ENCODE results near the gene HECW1. TPM values are rescaled to one million over a fixed set of nuclear protein-coding genes. Genes with fewer than 3 reads are reported as not detected.

The HECW1 gene
- total and polyA plus RNA-seq, 2 donors (not counting 1 experiment from before 2014, with no cell fraction given): not detected

DNA sequence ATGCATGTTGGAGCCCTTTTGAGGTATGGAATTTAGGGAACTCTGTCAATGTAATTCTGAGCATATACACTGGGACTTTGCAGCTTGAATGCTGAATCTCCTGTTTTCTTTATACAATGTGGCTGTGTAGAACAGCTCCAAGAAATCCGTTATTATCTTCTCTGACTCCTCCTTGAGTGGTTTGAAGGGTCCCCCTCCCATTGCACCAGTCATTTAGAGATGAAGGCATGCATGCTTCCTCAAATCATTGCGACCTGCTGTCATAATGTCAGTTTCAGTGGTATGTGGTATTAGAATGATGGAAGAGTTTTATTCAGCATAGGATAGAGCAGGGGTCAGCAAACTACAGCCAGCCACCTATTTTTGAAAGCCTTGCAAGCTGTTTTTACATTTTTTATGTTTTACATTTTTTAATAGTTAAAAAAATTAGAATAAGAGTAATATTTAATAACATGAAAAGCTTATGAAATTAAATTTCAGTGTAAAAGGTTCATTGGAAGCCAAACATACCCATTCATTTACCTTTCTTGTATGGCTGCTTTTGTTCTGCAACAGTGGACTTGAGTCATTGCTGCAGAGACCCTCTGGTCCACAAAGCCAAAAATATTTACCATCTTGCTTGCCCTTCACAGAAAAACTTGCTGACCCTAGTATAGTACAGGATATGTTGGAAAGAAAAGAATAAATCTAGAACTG lies 478.6 kb downstream of the HECW1 start:
- CTCF ChIA-PET: interaction anchor here (1.0 to 13.1 kb wide), 3 partner anchors 8 to 138 kb away, joined by 3 to 721 read pairs (median 21); partner anchors contain the start of genes COA1 and STK17A
- Mint-ChIP-seq H3K27ac (peak overlapping the region; percentile 75), H3K27me3 (no peaks in the 10 kb centered on the region)

More for the DNA sequence above, 478.6 kb downstream of the HECW1 start:
- POLR2A ChIA-PET: interaction anchor here (0.7 kb wide), 1 partner anchor 60 kb away, joined by 4 read pairs; no protein-coding TSS in a partner anchor
- H3K9me3 Mint-ChIP-seq (ENCODE audit: insufficient read depth): no peaks in the 10 kb centered on the region
- peak overlapping the region; percentile 72 for H3K4me3 Mint-ChIP-seq
- peak; percentile 21 for ATAC-seq (ENCODE audit: low read depth)
- Histone ChIP-seq H3K27me3 (replicated peaks in 1 of 4; ENCODE audit: control extremely low read depth in 1 of 4, control insufficient read depth in 3 of 4, insufficient read depth in 4 of 4, low read length in 3 of 4) (no peaks in the 10 kb centered on the region), H3K79me2 (ENCODE audit: control insufficient read depth, insufficient read depth, low read length) (peaks cover 100% of the 10 kb centered on the region), H3K4me1 (ENCODE audit: control insufficient read depth in 2 of 2, insufficient read depth in 2 of 2, low read length in 2 of 2) (peaks cover 73 to 91% of the 10 kb centered on the region in 2 donors), H2AFZ (ENCODE audit: insufficient read depth, low read depth, low read length, poor library complexity, severe bottlenecking) (no peak overlapping the region), H3K36me3 (replicated peaks in 1 of 2; ENCODE audit: control extremely low read depth in 1 of 2, control insufficient read depth in 1 of 2, extremely low read depth in 1 of 2, insufficient read depth in 2 of 2, low read length in 1 of 2) (peaks cover 1 to 13% of the 10 kb centered on the region in 2 experiments), H3K9me3 (ENCODE audit: control extremely low read depth in 1 of 3, control insufficient read depth in 2 of 3, insufficient read depth in 1 of 3, low read length in 2 of 3) (no peaks in the 10 kb centered on the region), H3K4me3 (ENCODE audit: control extremely low read depth in 1 of 5, extremely low read depth in 1 of 5, insufficient read depth in 1 of 5, low read depth in 2 of 5, low read length in 4 of 5) (peak overlapping the region in 1 of 5 experiments; percentile 19), H3K27ac (ENCODE audit: low read length in 2 of 2) (peak overlapping the region; percentile 19 to 65), H4K20me1 (ENCODE audit: control insufficient read depth, insufficient read depth, low read length, poor library complexity, severe bottlenecking) (peaks cover 64% of the 10 kb centered on the region), H3K4me2 (replicated peaks; ENCODE audit: low read depth, low read length, poor library complexity, severe bottlenecking) (peak overlapping the region; percentile 36), H3K9ac (ENCODE audit: low read length) (peak overlapping the region; percentile 4)
- 0% methylated on average over 1 of the region's 2 CpGs for WGBS (ENCODE audit: insufficient coverage)
- intact Hi-C loops (cut with micrococcal nuclease): no loop called here
- H3K4me1 Mint-ChIP-seq: peaks cover 78% of the 10 kb centered on the region
- TF ChIP-seq, protein P1, sequence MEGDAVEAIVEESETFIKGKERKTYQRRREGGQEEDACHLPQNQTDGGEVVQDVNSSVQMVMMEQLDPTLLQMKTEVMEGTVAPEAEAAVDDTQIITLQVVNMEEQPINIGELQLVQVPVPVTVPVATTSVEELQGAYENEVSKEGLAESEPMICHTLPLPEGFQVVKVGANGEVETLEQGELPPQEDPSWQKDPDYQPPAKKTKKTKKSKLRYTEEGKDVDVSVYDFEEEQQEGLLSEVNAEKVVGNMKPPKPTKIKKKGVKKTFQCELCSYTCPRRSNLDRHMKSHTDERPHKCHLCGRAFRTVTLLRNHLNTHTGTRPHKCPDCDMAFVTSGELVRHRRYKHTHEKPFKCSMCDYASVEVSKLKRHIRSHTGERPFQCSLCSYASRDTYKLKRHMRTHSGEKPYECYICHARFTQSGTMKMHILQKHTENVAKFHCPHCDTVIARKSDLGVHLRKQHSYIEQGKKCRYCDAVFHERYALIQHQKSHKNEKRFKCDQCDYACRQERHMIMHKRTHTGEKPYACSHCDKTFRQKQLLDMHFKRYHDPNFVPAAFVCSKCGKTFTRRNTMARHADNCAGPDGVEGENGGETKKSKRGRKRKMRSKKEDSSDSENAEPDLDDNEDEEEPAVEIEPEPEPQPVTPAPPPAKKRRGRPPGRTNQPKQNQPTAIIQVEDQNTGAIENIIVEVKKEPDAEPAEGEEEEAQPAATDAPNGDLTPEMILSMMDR (IDR thresholded peaks at IDR 0.05): no peak
- no peak for TF ChIP-seq EZH2 (IDR thresholded peaks at IDR 0.05; ENCODE audit: borderline replicate concordance, insufficient read depth, low read depth, low read length, poor library complexity, severe bottlenecking)
- peak; percentile 48 for DNase-seq

All from B cell (primary cell).